NCI-H446 (cell line): ENCODE measurements around the gene SBF2.
A peak's percentile ranks its signal among the peaks of the same experiment; 100 is the strongest.
"Not testable (repeated sequence)": the region's sequence is repeated elsewhere in the genome, so short reads cannot be mapped to it uniquely, and the experiment has no call there.

Experiments used
- DNase-seq, 2 experiments: peaks; one replicate each; lab custom pipeline; 2025; lab: John Stamatoyannopoulos, UW

SBF2 gene

DNA sequence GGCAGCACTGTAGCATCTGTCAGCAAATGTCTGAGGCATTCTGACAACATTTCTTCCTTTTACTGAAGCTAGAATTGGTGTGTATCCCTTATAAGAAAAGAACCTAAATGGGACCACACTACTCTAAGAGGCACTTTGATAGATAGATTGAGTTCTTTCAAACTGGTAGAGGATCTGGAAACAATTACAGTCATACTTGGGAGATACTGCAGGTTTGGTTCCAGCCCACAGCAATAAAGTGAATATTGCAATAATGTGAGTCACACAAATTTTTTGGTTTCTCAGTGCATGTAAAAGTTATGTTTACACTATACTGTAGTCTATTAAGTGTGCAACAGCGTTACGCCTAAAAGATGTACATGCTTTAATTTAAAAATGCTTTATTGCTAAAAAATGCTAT is 96.9 kb downstream of the SBF2 start:
- no peak for DNase-seq

DNA sequence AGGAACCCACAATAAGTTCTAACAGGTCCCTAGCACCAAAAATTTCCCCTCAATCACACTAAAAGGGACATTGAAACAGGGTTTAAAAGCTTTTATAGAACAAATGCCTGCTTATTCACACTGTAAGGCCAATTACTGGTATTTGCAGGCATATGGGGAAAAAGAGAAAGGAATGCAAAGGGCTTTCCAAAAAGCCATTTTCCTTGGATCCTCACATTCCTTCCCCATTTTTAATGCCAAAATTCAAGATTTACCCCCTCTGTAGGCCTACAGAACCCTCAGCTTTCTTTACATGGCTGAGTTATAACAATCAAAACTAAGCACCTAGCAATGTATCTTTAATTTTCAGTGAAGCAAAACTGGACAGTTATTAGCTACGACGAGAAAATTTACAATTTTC is 102.0 kb downstream of the SBF2 start:
- peak in 1 of 2 experiments; percentile 48 for DNase-seq

DNA sequence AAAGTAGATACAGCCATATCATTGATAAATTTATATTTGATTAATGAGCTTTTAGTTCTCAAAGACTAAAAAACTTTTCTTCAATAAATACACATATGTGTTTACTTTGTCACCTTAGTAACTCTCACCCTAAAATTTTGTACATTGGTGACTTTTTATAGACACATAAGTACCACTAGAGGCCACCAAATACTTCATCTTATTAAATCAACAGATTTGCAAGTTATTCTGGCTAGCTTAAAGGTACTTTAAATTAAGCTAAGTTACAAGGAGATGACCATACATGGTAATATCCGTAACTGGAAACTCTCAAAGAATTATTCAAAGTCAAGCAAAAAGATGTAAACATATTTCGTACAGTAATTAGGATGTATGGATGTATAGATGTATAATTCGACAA is 112.2 kb downstream of the SBF2 start:
- DNase-seq, result peak in 1 of 2 experiments; percentile 18

DNA sequence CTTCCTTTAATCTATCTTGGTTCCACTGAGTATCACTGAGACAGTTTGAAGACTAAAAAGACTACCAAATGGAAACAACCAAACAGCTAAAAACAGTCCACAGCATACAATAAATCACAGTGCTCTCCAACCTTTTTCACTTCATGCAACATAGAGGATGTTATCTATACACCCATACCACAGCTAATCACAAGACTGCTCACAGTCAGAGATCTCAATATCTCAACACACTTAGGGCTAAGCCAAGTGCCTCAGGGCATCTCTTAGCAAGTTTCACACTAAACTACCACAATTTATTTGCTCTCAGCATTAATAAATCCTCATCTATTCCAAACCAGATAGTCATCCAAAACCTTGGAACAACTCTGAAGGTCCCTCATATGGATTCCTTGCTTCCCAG is 129.4 kb downstream of the SBF2 start:
- no peak for DNase-seq

DNA sequence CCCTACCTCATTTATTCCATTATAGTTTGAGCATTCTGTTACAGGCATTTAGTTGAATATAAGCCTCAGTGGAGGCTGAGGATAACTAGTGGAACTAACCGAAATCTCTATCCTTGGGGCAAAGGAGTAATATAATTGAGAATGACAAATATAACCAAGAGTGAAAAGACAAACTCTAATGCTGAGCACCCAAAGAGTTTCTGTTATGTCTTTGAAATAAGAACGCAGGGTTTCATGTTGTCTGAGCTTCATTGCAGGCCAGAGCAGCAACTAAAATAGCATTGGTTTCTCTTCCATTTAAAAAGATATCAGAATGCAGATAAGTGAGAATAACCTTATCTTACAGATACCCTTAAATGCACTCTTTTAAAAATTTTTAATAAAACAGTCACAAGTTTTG is 131.8 kb downstream of the SBF2 start:
- DNase-seq, result no peak

DNA sequence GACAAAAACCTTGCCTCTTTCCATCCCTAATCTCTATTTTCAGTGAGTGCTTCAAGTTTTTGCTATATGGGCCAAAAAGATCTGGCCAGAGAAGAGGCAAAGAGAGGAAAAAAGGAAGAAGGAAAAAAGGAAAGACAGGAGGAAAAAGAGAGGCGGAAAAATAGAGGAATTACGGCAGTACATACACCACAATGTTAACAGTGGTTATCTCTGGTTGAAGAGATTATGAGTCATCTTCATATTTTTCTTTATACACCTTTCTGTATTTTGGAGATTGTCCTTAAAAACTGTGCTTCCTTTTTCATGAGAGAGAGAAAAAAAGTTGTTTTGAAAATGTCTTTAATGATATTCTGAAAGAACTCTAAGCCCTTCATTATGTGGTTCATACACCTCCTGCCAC is 133.7 kb downstream of the SBF2 start:
- DNase-seq, result no peak

DNA sequence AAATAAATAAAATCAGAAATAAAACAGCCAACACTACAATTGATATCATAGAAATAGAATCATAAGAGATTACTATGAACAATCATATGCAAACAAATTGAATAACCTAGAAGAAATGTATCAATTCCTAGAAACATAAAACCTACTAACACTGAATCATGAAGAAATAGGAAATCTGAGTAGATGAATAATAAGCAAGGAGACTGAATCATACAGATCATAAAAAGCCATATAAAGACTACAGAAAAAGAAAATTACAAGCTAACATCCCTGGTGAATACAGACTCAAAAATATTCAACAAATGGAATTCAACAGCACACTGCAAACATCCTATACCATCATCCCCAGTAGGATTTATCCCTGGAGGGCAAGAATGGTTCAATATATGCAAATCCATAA is 135.6 kb downstream of the SBF2 start:
- no peak for DNase-seq

DNA sequence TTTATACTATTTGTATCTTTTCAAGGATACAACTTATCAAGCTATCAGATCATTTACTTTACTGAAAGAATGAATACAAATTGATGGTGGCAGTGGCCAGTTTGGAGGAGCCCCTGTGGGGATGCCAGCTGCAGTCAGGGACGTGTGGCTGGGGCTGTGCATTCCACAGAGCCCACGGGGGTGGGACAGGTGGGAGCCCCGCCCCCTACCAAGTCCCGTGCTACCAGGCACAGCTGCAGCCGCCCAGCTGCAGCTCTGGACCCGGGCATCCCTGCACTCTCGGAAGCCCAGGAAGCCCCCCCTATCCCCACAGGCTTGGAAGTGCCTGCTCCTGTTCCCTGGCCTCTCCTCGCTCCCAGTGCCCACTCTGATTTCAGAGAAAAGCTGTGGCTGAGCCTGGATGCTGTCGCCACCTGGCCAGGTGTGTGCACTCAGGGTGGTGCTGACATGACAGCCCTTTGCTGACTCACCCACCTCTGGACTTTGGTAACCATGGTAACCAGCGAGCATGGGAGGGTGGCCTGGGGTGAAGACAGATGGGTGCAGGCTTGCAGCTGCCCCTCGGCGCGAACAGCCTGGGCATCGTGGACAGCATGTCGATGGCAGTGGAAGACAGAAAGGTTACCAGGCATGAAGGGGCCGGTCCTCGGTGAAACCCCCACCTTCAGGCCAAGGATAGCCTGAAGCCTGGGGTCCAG is 138.1 kb downstream of the SBF2 start:
- DNase-seq, result no peak

DNA sequence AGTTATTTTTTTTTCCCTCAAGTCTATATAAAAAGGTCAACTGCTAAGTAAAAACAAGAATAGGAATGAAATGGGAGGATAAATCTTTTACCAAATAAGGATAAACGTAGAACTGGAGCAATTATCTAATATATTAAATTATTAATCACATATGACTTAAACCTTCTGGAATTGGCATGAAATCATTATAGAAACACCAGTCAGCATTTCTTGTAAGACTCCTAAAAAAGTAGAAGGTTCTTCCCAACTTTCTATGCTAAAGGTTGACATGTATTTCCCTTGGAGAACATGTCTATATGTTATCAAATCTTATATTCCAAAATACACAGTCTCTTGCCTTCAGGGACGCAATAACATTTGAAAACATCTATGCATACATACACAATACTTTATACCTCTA is 143.2 kb downstream of the SBF2 start:
- DNase-seq, result no peak

DNA sequence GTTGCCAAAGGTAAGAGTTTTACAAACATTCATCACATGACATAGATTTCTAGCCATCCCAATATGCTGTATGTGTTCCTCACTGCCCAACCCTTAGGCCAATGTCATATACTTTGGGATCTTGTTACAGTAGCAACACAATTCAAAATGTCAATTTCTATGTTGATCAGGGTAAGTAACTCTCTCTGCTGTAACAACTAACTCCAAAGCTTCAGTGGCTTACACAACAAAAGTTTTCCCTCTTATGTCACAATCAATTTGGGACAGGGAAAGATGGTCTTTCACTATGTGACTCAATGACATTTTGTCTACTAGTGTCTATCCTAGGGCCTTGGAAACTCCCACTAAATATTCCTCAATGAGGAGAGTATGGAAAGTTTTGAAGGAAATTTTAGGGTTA is 144.5 kb downstream of the SBF2 start:
- no peak for DNase-seq

DNA sequence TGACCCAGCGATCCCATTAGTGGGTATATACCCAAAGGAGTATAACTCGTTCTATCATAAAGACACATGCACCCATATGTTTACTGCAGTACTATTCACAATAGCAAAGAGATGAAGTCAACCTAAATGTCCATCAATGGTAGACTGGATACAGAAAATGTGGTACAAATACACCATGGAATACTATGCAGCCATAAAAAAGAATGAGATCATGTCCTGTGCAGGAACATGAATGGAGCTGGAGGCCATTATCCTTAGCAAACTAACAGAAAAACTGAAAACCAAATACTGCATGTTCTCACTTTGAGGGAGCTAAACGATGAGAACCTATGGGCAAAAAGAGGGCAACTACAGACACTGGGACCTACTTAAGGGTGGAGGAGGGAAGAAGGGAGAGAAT is 146.8 kb downstream of the SBF2 start:
- DNase-seq, result no peak

DNA sequence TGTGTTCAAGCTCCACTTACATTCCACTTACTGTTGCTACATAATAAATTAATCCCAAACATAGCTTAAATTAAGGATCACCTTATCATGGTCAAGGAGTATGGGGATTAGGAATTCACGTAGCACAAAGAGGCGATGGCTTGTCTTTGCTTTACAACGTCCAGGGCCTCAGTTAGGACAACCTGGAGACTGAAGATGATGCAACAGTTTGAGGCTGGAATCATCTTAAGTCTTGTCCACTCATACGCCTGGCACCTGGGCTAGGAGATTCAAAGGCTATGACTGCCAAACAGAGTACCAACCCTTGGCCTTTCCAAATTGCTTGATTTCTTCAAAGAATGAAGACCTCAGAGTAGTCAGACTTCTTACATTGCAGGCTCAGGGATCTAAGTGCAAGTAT is 149.1 kb downstream of the SBF2 start:
- DNase-seq, result no peak

DNA sequence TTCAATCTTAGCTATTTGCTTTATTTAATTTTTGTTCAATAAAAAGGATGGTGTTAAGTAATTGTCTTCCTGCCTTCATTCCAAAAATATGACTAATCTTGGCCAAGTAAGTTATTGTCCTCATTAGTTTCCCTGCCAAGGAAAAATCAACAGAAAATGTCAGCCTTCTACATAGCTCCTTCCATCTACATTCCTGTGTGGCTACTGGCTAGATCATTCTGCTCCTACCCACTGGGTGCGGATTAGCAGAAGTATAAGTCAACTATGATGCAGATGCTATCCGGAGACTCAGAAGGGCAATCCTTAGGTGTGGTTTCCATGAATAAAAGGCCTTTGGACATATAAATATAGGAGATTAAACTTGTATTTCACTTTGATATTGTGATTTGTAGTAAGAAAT is 154.4 kb downstream of the SBF2 start:
- DNase-seq, result peak in 1 of 2 experiments; percentile 51

DNA sequence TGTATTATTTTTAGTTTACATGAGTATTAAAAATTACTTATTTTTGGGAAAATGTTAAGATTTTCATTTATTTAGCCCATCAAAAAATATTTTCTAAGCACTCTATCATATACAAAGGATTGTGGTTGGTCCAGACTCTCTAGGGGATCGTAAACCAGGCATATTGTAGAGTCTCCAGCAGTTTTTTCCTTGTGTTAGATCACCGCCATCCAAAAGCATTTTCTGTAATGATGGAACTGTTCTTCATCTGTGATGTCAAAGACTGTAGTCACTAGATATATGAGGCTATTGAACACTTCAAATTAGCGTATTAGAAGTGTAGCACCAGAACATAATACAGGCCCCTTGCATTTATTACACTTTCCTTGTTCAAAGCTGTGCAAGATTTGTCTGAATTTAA is 154.9 kb downstream of the SBF2 start:
- DNase-seq, result no peak

DNA sequence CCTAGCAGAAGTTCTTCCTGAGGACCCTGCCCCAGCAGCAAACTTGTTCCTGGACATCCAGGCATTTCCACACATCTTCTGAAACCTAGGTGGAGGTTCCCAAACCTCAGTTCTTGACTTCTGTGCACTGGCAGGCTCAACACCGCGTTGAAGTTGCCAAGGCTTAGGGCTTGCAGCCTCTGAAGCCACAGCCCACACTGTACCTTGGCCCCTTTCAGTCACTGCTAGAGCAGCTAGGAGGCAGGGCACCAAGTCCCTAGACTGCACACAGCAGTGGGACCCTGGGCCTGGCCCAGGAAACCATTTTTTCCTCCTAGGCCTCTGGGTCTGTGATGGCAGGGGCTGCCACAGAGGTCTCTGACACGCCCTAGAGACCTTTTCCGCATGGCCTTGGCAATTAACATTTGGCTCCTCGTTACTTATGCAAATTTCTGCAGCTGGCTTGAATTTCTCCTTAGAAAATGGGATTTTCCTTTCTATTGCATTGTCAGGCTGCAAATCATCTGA is 159.0 kb downstream of the SBF2 start:
- no peak for DNase-seq

DNA sequence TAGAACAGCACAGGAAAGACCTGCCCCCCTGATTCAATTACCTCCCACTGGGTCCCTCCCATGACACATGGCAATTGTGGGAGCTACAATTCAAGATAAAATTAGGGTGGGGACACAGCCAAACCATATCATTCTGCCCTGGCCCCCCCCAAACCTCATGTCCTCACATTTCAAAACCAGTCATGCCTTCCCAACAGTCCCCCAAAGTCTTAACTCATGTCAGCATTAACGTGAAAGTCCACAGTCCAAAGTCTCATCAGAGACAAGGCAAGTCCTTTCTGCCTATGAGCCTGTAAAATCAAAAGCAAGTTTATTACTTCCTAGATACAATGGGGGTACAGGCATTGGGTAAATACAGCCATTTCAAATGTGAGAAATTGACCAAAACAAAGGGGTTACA is 159.8 kb downstream of the SBF2 start:
- not testable (repeated sequence) for DNase-seq

DNA sequence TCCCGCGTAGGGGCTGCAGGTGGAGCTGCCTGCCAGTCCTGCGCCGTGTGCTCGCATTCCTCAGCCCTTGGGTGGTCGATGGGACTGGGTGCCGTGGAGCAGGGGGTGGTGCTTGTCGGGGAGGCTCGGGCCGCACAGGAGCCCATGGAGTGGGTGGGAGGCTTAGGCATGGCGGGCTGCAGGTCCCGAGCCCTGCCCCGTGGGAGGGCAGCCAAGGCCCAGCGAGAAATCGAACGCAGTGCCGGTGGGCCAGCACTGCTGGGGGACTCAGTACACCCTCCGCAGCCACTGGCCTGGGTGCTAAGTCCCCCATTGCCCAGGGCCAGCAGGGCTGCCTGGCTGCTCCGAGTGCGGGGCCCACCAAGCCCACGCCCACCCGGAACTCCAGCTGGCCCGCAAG is 160.8 kb downstream of the SBF2 start:
- DNase-seq, result not testable (repeated sequence)

DNA sequence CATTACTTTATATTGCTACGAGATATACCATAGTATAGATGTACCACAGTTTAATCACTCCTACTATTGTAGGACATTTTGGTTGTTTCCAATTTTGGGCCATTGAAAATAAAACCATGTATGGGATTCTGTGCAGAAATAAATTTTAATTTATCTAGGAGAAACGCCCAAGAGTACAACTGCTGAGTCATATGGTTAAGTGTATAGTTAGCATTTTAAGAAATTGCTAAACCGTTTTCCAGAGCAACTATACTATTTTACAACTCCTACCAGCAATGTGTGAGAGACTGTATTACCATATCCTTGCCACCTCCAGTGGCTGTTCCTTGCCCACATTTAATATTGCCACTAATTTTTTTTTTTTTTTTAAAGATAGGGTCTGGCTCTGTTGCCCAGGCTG is 163.1 kb downstream of the SBF2 start:
- DNase-seq, result no peak

DNA sequence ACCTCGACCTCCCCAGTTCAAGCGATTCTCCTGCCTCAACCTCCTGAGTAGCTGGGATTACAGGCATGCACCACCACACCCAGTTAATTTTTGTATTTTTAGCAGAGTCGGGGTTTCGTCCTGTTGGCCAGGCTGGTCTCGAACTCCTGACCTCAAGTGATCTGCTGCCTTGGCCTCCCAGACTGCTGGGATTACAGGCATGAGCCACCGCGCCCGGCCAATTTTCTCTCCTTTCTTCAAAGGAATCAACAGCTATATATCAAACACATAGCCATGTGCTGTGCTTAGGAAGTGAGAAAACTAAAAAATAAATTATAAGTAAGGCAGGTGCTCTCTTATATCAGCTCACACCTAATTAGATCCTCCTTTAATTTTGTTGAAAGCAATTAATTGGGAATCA is 164.8 kb downstream of the SBF2 start:
- DNase-seq, result not testable (repeated sequence)

DNA sequence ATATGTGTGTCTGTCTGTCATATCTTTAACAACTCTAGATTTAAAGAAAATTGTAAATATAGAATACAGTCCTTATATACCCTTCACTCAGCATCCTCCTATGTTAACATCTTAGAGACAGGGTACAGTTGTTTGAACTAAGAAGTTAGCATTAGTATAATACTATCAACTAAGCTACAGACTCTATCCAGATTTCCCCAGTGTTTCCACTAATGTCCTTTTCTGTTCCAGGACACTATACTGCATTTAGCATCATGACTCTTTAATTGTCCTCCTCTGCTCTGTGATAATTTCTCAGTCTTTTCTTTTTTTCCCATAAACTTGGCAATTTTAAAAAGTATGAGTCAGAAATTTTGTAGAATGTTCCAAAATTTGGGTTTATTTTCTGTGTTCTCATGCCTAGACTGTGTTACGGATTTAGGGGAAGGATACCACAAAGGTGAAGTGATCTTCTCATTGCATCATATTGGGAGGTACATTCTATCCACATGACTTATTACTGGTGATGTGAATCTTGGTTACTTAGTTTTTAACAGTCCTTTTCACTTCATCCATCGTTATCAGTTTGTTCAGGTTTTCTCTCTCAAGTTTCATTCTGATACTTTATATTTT is 168.4 kb downstream of the SBF2 start:
- DNase-seq, result no peak

DNA sequence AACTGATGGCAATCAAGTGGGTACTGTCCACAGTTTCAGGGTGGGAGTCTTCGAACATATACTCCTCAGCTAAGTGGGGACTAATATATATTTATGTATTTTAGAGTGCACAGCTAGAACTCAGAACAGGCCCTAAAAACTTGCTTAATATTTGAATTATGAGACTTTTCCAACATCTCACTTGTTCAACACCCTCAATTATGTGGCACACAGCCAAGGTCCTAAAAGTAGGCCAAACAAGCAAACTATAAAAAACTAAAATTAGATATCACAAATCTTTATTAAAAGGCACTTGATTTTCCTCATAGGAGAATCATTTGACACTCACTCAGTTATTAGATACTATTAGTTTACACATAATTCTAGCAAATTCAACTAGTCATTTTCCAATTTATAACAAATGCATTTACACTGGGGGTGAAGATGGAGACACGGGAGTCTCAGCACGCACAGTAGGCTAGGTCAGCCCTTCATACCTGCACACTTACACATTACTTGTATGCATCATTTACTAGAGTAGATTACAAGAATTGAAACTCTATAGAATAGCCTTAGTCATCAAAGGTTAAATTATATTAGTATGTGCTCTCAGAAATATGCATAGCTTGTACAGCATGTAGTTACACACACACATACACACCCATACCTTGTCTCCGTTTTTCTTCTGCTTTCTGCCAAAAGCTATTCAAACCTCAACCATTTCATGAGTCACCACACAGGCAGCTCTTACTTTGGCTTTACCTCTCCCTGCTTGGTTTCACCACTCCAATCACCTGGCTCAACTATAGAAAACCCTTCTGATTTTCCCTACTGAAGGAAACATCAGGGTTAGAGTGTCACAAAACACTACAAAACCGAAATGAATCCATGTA is 171.5 kb downstream of the SBF2 start:
- DNase-seq, result no peak

DNA sequence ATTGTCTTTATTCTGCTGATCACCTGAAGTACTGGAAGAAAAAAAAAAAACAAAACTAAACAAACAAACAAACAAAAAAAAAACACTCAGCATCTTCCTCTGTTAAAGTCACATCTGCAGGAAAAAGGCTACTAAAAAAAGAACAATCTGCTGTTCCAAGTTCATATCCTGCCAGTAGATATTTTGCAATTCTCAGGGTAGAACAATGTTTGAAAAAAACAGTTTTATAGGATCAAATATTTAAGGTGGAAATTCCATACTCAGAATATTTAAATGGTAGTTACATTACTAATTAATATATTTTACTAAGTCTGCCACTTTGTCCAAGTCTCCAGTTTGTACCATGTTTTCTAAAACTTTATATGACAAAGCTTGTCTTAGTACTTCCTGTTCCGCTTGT is 175.2 kb downstream of the SBF2 start:
- DNase-seq, result no peak
